ELF-1 (cell line): ENCODE results near the gene CTAG1A.
"Not testable (repeated sequence)": the region's sequence is repeated elsewhere in the genome, so short reads cannot be mapped to it uniquely, and the experiment has no call there.

ENCODE experiments used
- DNase-seq: peaks from one replicate; pipeline ENCODE4 v3.0.0-alpha.2; 2016; ENCODE audit warnings: low read depth, low spot score

The CTAG1A gene

GRCh38 chrX:154613586-154613985 is 28.7 kb downstream of the CTAG1A start:
- not testable (repeated sequence) for DNase-seq

- not testable (repeated sequence) for DNase-seq
Measured at GRCh38 chrX:154619182-154619581, 34.2 kb downstream of the CTAG1A start, which contains the start of gene CTAG1B. Gene CTAG1B (minus strand): TSS chrX:154619282. CDS start chrX:154619218, 64 bp downstream.

GRCh38 chrX:154620767-154621414 is 36.0 kb downstream of the CTAG1A start:
- DNase-seq, result not testable (repeated sequence)

GRCh38 chrX:154628960-154629359 is 44.0 kb downstream of the CTAG1A start:
- not testable (repeated sequence) for DNase-seq

DNA sequence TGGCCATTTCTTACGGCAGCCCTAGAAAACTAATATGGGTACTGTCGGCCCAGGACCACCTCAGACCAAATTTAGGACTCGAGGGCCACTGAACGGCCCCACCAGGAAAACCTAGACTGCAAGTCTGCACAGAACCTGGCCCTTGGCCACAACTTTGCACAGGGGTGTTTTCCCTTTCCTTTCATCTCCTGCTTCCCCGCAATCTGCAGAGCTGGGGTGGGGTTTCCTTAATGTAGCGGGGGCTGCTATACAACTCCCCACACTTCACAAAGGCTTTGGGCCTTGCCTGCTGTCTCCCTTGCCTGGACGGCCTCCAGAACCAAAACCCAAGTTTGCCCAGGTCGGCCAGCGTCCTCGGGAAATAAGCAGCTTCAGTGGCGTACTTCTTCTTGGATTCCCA is 46.0 kb downstream of the CTAG1A start:
- not testable (repeated sequence) for DNase-seq

DNA sequence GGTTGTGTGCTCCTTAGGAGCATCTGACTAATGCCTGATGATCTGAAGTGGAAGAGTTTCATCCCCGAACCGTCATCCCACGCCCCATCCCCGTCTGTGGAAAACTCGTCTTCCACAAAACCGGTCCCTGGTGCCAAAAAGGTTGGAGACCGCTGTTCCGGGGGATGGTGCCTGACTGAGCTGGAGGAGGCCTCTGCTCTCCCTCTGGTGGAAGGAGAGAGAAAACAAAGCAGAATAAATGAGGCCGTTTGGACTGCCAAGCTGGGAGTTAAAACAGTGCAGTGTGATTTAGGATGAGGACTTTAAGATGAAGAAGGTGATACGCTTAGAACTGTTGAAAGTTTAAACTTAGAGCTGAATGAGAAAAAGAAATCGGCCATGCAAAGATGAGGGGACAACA is 48.7 kb downstream of the CTAG1A start:
- DNase-seq, result not testable (repeated sequence)
